ENCODE measurements around the gene MUC7.
"Not testable (repeated sequence)": the region's sequence is repeated elsewhere in the genome, so short reads cannot be mapped to it uniquely, and the experiment has no call there.

The MUC7 gene

DNA sequence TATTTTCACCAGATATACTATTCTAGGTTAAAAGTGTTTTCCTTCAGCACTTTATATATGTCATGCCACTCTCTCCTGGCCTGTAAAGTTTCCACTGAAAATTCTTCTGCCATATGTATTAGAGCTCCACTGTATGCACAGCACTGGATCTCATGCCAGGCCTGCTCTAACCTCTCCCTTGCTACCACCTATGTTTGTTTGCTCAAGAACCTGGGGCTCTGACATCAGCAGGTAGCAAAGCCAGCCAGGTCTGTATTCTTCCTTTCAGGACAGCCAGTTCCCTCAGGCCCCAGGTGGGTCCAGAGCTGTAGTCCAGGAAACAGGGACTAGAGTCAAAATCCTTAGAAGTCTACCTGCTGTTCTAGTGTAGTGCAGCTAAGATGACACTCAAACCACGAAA lies 19.1 kb upstream of the MUC7 start:
- WGBS (ENCODE audit: insufficient coverage) = 17% methylated on average over 1 of the region's 1 CpG
- Histone ChIP-seq H3K36me3 (ENCODE audit: control insufficient read depth in 4 of 4, insufficient read depth in 4 of 4, low read length in 3 of 4) (no peaks in the 10 kb centered on the region), H3K9me3 (ENCODE audit: control extremely low read depth in 1 of 5, control insufficient read depth in 4 of 5, insufficient read depth in 2 of 5, low read depth in 1 of 5, low read length in 4 of 5) (peaks cover 0 to 4% (median 0%) of the 10 kb centered on the region in 5 experiments), H3K27me3 (replicated peaks in 2 of 5; ENCODE audit: control insufficient read depth in 4 of 5, insufficient read depth in 5 of 5, low read length in 4 of 5) (no peaks in the 10 kb centered on the region), H3K4me1 (ENCODE audit: control extremely low read depth in 1 of 4, control insufficient read depth in 4 of 4, insufficient read depth in 4 of 4, low read length in 3 of 4) (no peaks in the 10 kb centered on the region), H3K27ac (ENCODE audit: insufficient read depth in 1 of 2, low read depth in 1 of 2, low read length in 2 of 2, poor library complexity in 1 of 2, severe bottlenecking in 2 of 2) (no peak overlapping the region), H3K4me3 (ENCODE audit: control insufficient read depth in 1 of 7, extremely low read depth in 1 of 7, insufficient read depth in 4 of 7, low read depth in 2 of 7, low read length in 6 of 7) (no peak overlapping the region)
- ChIA-PET CTCF (no interaction called here), POLR2A (no interaction called here)
- no peak for DNase-seq

DNA sequence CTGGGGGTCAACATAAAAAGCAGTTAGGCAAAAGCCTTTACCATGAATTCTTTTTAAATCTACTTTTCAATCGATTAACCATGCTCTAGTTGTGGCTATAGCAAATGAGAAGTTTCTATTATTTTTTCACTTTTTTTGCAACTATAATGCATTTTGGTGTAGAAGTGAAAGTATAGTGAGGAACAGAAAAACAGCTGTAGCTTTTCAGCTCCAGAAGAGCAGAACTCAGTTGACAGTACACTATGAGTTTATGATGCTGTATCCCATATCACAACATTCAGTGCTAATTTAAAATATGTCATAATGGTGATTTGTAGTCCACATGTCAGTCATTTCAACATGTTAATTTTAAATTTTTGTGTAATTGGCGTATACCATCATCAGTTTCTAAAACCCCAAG lies 8.7 kb upstream of the MUC7 start:
- H3K27ac ChIP-seq (ENCODE audit: insufficient read depth in 1 of 2, low read depth in 1 of 2, low read length in 2 of 2, poor library complexity in 1 of 2, severe bottlenecking in 2 of 2) = no peak overlapping the region
- no peaks in the 10 kb centered on the region for H3K9me3 ChIP-seq (ENCODE audit: control extremely low read depth in 1 of 5, control insufficient read depth in 4 of 5, insufficient read depth in 2 of 5, low read depth in 1 of 5, low read length in 4 of 5)
- POLR2A ChIA-PET = no interaction called here
- H3K4me3 ChIP-seq (ENCODE audit: control insufficient read depth in 1 of 7, extremely low read depth in 1 of 7, insufficient read depth in 4 of 7, low read depth in 2 of 7, low read length in 6 of 7) = no peak overlapping the region
- no peak for DNase-seq
- no peaks in the 10 kb centered on the region for H3K4me1 ChIP-seq (ENCODE audit: control extremely low read depth in 1 of 4, control insufficient read depth in 4 of 4, insufficient read depth in 4 of 4, low read length in 3 of 4)
- no CpG with 5 or more reads among the region's 2 CpGs for WGBS (ENCODE audit: insufficient coverage)
- no peaks in the 10 kb centered on the region for H3K36me3 ChIP-seq (ENCODE audit: control insufficient read depth in 4 of 4, insufficient read depth in 4 of 4, low read length in 3 of 4)
- CTCF ChIA-PET = no interaction called here
- H3K27me3 ChIP-seq (replicated peaks in 2 of 5; ENCODE audit: control insufficient read depth in 4 of 5, insufficient read depth in 5 of 5, low read length in 4 of 5) = no peaks in the 10 kb centered on the region

DNA sequence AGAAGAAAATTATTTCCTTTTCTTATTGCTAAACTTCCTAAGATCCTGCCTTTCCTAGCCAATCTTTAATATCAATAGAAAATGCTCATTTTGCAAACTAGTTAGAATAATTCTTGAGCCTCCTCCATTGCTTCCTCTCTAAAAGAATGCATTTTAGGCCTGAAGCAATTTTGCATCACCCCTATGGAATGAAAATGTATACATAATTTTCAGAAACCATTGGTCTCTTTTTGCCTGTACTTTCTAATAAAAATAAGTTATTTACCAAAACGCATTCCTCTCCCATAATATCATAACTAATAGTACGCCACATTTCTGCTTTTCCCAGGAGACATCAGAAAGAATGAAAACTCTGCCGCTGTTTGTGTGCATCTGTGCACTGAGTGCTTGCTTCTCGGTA lies 1.7 kb downstream of the MUC7 start:
- Histone ChIP-seq H3K4me1 (ENCODE audit: control extremely low read depth in 1 of 4, control insufficient read depth in 4 of 4, insufficient read depth in 4 of 4, low read length in 3 of 4) (no peaks in the 10 kb centered on the region), H3K4me3 (ENCODE audit: control insufficient read depth in 1 of 7, extremely low read depth in 1 of 7, insufficient read depth in 4 of 7, low read depth in 2 of 7, low read length in 6 of 7) (no peak overlapping the region), H3K9me3 (ENCODE audit: control extremely low read depth in 1 of 5, control insufficient read depth in 4 of 5, insufficient read depth in 2 of 5, low read depth in 1 of 5, low read length in 4 of 5) (no peaks in the 10 kb centered on the region), H3K36me3 (ENCODE audit: control insufficient read depth in 4 of 4, insufficient read depth in 4 of 4, low read length in 3 of 4) (no peaks in the 10 kb centered on the region), H3K27ac (ENCODE audit: insufficient read depth in 1 of 2, low read depth in 1 of 2, low read length in 2 of 2, poor library complexity in 1 of 2, severe bottlenecking in 2 of 2) (no peak overlapping the region), H3K27me3 (replicated peaks in 2 of 5; ENCODE audit: control insufficient read depth in 4 of 5, insufficient read depth in 5 of 5, low read length in 4 of 5) (no peaks in the 10 kb centered on the region)
- no peak for DNase-seq
- POLR2A ChIA-PET = no interaction called here
- CTCF ChIA-PET = no interaction called here
- 100% methylated on average over 2 of the region's 4 CpGs for WGBS (ENCODE audit: insufficient coverage)

DNA sequence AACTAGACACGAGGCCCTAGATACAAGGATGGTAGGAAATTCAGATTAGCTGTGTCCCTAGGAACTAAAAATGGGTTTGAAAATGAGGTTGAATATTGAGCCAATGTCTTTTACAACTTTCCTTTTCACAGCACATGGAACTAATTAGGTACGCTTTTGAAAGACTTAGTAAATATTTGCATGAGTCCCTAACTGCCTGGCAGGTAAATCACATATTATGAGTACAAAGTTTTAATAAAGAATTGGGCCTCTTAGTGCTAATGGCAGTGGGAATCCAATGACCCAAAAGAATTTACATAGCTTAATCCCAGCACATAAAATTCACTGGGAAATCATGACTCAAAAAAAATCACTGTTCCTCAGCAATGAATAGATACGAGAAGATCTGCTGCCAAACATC lies 16.8 kb downstream of the MUC7 start:
- 100% methylated on average over 1 of the region's 3 CpGs for WGBS (ENCODE audit: insufficient coverage)
- DNase-seq = no peak
- CTCF ChIA-PET = no interaction called here
- Histone ChIP-seq H3K9me3 (ENCODE audit: control extremely low read depth in 1 of 5, control insufficient read depth in 4 of 5, insufficient read depth in 2 of 5, low read depth in 1 of 5, low read length in 4 of 5) (no peaks in the 10 kb centered on the region), H3K4me3 (ENCODE audit: control insufficient read depth in 1 of 7, extremely low read depth in 1 of 7, insufficient read depth in 4 of 7, low read depth in 2 of 7, low read length in 6 of 7) (no peak overlapping the region), H3K27me3 (replicated peaks in 2 of 5; ENCODE audit: control insufficient read depth in 4 of 5, insufficient read depth in 5 of 5, low read length in 4 of 5) (no peaks in the 10 kb centered on the region), H3K4me1 (ENCODE audit: control extremely low read depth in 1 of 4, control insufficient read depth in 4 of 4, insufficient read depth in 4 of 4, low read length in 3 of 4) (no peaks in the 10 kb centered on the region), H3K36me3 (ENCODE audit: control insufficient read depth in 4 of 4, insufficient read depth in 4 of 4, low read length in 3 of 4) (no peaks in the 10 kb centered on the region), H3K27ac (ENCODE audit: insufficient read depth in 1 of 2, low read depth in 1 of 2, low read length in 2 of 2, poor library complexity in 1 of 2, severe bottlenecking in 2 of 2) (no peak overlapping the region)
- POLR2A ChIA-PET = no interaction called here

DNA sequence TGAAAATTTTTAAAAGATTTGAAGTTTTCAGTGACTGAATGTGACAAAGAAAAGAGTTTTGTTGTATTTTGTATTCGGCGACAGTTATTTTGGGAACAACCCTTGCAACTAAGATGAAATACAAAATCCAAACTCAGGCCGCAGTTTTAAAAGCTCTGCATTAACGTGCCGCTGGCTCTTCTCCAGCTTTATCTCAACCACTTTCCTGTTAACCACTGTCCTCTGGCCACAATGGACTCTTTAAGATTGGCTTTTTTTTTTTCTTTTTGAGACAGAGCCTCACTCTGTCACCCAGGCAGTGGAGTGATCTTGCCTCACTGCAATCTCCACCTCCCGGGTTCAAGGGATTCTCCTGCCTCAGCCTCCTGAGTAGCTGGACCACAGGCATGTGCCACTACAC lies 24.2 kb downstream of the MUC7 start:
- no peak overlapping the region for H3K4me3 ChIP-seq (ENCODE audit: control insufficient read depth in 1 of 7, extremely low read depth in 1 of 7, insufficient read depth in 4 of 7, low read depth in 2 of 7, low read length in 6 of 7)
- no peaks in the 10 kb centered on the region for H3K4me1 ChIP-seq (ENCODE audit: control extremely low read depth in 1 of 4, control insufficient read depth in 4 of 4, insufficient read depth in 4 of 4, low read length in 3 of 4)
- no peaks in the 10 kb centered on the region for H3K27me3 ChIP-seq (replicated peaks in 2 of 5; ENCODE audit: control insufficient read depth in 4 of 5, insufficient read depth in 5 of 5, low read length in 4 of 5)
- H3K27ac ChIP-seq (ENCODE audit: insufficient read depth in 1 of 2, low read depth in 1 of 2, low read length in 2 of 2, poor library complexity in 1 of 2, severe bottlenecking in 2 of 2) = no peak overlapping the region
- POLR2A ChIA-PET = no interaction called here
- 88% methylated on average over 5 of the region's 6 CpGs for WGBS (ENCODE audit: insufficient coverage)
- no peak for DNase-seq
- no peaks in the 10 kb centered on the region for H3K9me3 ChIP-seq (ENCODE audit: control extremely low read depth in 1 of 5, control insufficient read depth in 4 of 5, insufficient read depth in 2 of 5, low read depth in 1 of 5, low read length in 4 of 5)
- CTCF ChIA-PET = no interaction called here
- no peaks in the 10 kb centered on the region for H3K36me3 ChIP-seq (ENCODE audit: control insufficient read depth in 4 of 4, insufficient read depth in 4 of 4, low read length in 3 of 4)

DNA sequence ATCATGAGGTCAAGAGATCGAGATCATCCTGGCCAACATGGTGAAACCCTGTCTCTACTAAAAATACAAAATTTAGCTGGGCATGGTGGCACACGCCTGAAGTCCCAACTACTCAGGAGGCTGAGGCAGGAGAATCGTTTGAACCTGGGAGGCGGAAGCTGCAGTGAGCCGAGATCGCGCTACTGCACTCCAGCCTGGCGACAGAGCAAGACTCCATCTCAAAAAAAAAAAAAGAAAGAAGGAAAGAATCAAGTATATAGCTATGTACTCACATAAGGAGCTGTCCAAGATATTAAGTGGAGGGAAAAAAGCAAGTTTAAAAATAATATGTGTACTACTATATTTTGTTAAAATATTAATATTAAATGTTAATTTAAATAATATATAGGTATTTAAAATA lies 29.8 kb downstream of the MUC7 start:
- H3K9me3 ChIP-seq (ENCODE audit: control extremely low read depth in 1 of 5, control insufficient read depth in 4 of 5, insufficient read depth in 2 of 5, low read depth in 1 of 5, low read length in 4 of 5); H3K27ac ChIP-seq (ENCODE audit: insufficient read depth in 1 of 2, low read depth in 1 of 2, low read length in 2 of 2, poor library complexity in 1 of 2, severe bottlenecking in 2 of 2); DNase-seq; H3K4me1 ChIP-seq (ENCODE audit: control extremely low read depth in 1 of 4, control insufficient read depth in 4 of 4, insufficient read depth in 4 of 4, low read length in 3 of 4); POLR2A ChIA-PET; H3K27me3 ChIP-seq (replicated peaks in 2 of 5; ENCODE audit: control insufficient read depth in 4 of 5, insufficient read depth in 5 of 5, low read length in 4 of 5); H3K36me3 ChIP-seq (ENCODE audit: control insufficient read depth in 4 of 4, insufficient read depth in 4 of 4, low read length in 3 of 4); H3K4me3 ChIP-seq (ENCODE audit: control insufficient read depth in 1 of 7, extremely low read depth in 1 of 7, insufficient read depth in 4 of 7, low read depth in 2 of 7, low read length in 6 of 7): not testable (repeated sequence)
- 100% methylated on average over 1 of the region's 8 CpGs for WGBS (ENCODE audit: insufficient coverage)
- CTCF ChIA-PET = interaction anchor here (1.2 kb wide), 1 partner anchor 9 kb away, joined by 3 read pairs; no protein-coding TSS in a partner anchor

DNA sequence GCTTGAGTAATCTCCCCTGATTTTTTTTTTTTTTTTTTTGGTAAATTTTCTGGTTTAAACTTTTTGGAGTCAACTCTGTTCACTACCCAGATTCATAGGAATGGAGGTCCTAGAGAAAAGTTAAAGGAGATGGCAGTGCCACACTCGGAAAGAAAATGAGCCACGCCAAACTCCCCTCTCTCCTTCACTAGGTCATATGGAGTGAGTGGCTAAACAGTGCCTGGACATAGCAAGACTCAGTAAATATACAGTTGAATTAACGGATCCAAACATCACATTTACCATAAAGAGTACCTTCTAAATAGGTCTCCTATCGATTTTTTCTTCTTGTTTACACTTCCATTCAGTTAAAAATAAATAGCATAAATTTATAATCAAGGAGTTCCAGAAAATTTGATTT lies 32.7 kb downstream of the MUC7 start:
- ChIA-PET CTCF (no interaction called here), POLR2A (no interaction called here)
- Histone ChIP-seq H3K36me3 (ENCODE audit: control insufficient read depth in 4 of 4, insufficient read depth in 4 of 4, low read length in 3 of 4) (no peaks in the 10 kb centered on the region), H3K27me3 (replicated peaks in 2 of 5; ENCODE audit: control insufficient read depth in 4 of 5, insufficient read depth in 5 of 5, low read length in 4 of 5) (peaks cover 0 to 3% (median 0%) of the 10 kb centered on the region in 5 experiments), H3K4me1 (ENCODE audit: control extremely low read depth in 1 of 4, control insufficient read depth in 4 of 4, insufficient read depth in 4 of 4, low read length in 3 of 4) (no peaks in the 10 kb centered on the region), H3K9me3 (ENCODE audit: control extremely low read depth in 1 of 5, control insufficient read depth in 4 of 5, insufficient read depth in 2 of 5, low read depth in 1 of 5, low read length in 4 of 5) (no peaks in the 10 kb centered on the region), H3K4me3 (ENCODE audit: control insufficient read depth in 1 of 7, extremely low read depth in 1 of 7, insufficient read depth in 4 of 7, low read depth in 2 of 7, low read length in 6 of 7) (no peak overlapping the region), H3K27ac (ENCODE audit: insufficient read depth in 1 of 2, low read depth in 1 of 2, low read length in 2 of 2, poor library complexity in 1 of 2, severe bottlenecking in 2 of 2) (no peak overlapping the region)
- no peak for DNase-seq
- WGBS (ENCODE audit: insufficient coverage) = 33% methylated on average over 1 of the region's 4 CpGs

Measured in common myeloid progenitor, CD34-positive (primary cell).